ENCODE measurements around the gene SEMA3G. TPM values are rescaled to one million over a fixed set of nuclear protein-coding genes. Genes with fewer than 3 reads are reported as not detected.

SEMA3G gene
- total and polyA plus RNA-seq, 2 experiments from 2014 or later, result 0.47 to 2.5 TPM

DNA sequence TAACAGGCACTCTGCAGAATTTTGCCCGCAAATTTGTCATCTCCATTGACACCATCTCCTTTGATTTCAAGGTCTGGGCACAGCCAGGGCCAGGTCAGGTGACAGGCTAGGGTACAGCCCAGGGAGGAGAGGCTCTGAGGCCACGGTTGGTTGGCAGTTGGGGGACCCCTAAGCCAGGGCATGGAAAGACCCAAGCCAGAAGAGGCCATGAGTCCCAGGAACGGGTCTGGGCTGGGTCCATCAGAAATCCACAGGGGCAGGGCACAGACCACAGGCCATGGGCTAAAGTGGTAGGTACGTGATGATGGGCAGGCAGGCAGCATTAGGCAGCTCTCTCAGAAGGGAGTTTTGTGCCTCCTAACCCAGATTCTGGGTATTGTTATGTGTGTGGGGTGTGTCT, 45.8 kb downstream of the SEMA3G start:
- ATAC-seq (no peak), DNase-seq (ENCODE audit: low spot score) (no peak)
- H3K27ac Mint-ChIP-seq, result no peak overlapping the region
- no peak overlapping the region for H3K4me3 ChIP-seq
- H3K36me3 Mint-ChIP-seq (ENCODE audit: low read depth), result peaks cover 30% of the 10 kb centered on the region
- no peak overlapping the region for H2AFZ ChIP-seq
- no peak overlapping the region for H3K4me2 ChIP-seq
- H3K36me3 ChIP-seq (ENCODE audit: insufficient read depth), result no peaks in the 10 kb centered on the region
- peaks cover 13% of the 10 kb centered on the region for H3K27me3 Mint-ChIP-seq (ENCODE audit: insufficient read depth, low read depth, poor library complexity)
- no peaks in the 10 kb centered on the region for H3K4me1 ChIP-seq (ENCODE audit: insufficient read depth)
- H4K20me1 ChIP-seq (replicated peaks; ENCODE audit: insufficient read depth), result no peaks in the 10 kb centered on the region
- no peaks in the 10 kb centered on the region for H3K4me1 Mint-ChIP-seq
- no peak overlapping the region for H3K27ac ChIP-seq (ENCODE audit: low read depth)
- H3K4me3 Mint-ChIP-seq, result no peak overlapping the region
- H3K9me3 Mint-ChIP-seq, result no peaks in the 10 kb centered on the region
- no peaks in the 10 kb centered on the region for H3F3A ChIP-seq (replicated peaks; ENCODE audit: low read depth)
- no peaks in the 10 kb centered on the region for H3K79me2 ChIP-seq (replicated peaks; ENCODE audit: insufficient read depth)
- no peaks in the 10 kb centered on the region for H3K27me3 ChIP-seq (ENCODE audit: insufficient read depth)
- no peaks in the 10 kb centered on the region for H3K9me2 ChIP-seq (ENCODE audit: insufficient read depth)
- no peak for TF ChIP-seq ZNF462 (CRISPR knock-in tag; IDR thresholded peaks at IDR 0.05)
- no peak for TF ChIP-seq ZNF331 (CRISPR knock-in tag; IDR thresholded peaks at IDR 0.05; ENCODE audit: low read depth)
- no peak for TF ChIP-seq STAT1 (IDR thresholded peaks at IDR 0.05; ENCODE audit: unreplicated experiment)
- TF ChIP-seq EZH2phosphoT487 (IDR thresholded peaks at IDR 0.05; ENCODE audit: unreplicated experiment), result no peak
- TF ChIP-seq POLR2AphosphoS5 (IDR thresholded peaks at IDR 0.05; ENCODE audit: low read depth), result no peak; the same call in 1 of the 2 replicates
- TF ChIP-seq CREB1 (CRISPR knock-in tag; IDR thresholded peaks at IDR 0.05; ENCODE audit: low read depth), result no peak
- TF ChIP-seq NANOG (IDR thresholded peaks at IDR 0.05; ENCODE audit: borderline replicate concordance), result no peak
- TF ChIP-seq, protein P1, sequence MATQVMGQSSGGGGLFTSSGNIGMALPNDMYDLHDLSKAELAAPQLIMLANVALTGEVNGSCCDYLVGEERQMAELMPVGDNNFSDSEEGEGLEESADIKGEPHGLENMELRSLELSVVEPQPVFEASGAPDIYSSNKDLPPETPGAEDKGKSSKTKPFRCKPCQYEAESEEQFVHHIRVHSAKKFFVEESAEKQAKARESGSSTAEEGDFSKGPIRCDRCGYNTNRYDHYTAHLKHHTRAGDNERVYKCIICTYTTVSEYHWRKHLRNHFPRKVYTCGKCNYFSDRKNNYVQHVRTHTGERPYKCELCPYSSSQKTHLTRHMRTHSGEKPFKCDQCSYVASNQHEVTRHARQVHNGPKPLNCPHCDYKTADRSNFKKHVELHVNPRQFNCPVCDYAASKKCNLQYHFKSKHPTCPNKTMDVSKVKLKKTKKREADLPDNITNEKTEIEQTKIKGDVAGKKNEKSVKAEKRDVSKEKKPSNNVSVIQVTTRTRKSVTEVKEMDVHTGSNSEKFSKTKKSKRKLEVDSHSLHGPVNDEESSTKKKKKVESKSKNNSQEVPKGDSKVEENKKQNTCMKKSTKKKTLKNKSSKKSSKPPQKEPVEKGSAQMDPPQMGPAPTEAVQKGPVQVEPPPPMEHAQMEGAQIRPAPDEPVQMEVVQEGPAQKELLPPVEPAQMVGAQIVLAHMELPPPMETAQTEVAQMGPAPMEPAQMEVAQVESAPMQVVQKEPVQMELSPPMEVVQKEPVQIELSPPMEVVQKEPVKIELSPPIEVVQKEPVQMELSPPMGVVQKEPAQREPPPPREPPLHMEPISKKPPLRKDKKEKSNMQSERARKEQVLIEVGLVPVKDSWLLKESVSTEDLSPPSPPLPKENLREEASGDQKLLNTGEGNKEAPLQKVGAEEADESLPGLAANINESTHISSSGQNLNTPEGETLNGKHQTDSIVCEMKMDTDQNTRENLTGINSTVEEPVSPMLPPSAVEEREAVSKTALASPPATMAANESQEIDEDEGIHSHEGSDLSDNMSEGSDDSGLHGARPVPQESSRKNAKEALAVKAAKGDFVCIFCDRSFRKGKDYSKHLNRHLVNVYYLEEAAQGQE (IDR thresholded peaks at IDR 0.05; ENCODE audit: unreplicated experiment), result no peak
- TF ChIP-seq ZNF114 (CRISPR knock-in tag; IDR thresholded peaks at IDR 0.05), result no peak
- TF ChIP-seq EZH2 (IDR thresholded peaks at IDR 0.05; ENCODE audit: low read depth, unreplicated experiment), result no peak
- TF ChIP-seq JUNB (IDR thresholded peaks at IDR 0.05; ENCODE audit: unreplicated experiment), result no peak
- TF ChIP-seq, protein P2, sequence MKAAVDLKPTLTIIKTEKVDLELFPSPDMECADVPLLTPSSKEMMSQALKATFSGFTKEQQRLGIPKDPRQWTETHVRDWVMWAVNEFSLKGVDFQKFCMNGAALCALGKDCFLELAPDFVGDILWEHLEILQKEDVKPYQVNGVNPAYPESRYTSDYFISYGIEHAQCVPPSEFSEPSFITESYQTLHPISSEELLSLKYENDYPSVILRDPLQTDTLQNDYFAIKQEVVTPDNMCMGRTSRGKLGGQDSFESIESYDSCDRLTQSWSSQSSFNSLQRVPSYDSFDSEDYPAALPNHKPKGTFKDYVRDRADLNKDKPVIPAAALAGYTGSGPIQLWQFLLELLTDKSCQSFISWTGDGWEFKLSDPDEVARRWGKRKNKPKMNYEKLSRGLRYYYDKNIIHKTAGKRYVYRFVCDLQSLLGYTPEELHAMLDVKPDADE (IDR thresholded peaks at IDR 0.05), result no peak

Data from GM23338 (cell line).